ENCODE data around the gene GPR4.

DNA sequence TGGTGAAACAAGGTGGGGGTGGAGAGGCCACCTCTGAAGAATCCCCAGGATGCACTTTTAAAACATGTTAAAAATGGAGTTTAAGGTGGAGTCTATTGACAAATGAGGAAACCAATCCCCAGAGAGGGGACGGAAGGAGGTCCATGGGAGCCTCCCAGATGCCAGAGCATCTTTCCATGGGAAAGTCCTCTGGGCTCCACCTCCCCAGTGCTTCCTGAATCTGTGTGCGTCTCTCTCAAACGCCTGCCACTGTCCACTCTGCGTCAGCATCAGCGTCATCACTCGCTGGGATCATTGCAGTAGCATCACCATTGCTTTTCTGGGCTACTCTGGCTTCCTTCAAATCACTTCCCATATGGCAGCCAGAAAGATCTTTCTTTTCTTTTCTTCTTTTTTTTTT is 6.2 kb downstream of the GPR4 start:
- TF ChIP-seq, protein P1, sequence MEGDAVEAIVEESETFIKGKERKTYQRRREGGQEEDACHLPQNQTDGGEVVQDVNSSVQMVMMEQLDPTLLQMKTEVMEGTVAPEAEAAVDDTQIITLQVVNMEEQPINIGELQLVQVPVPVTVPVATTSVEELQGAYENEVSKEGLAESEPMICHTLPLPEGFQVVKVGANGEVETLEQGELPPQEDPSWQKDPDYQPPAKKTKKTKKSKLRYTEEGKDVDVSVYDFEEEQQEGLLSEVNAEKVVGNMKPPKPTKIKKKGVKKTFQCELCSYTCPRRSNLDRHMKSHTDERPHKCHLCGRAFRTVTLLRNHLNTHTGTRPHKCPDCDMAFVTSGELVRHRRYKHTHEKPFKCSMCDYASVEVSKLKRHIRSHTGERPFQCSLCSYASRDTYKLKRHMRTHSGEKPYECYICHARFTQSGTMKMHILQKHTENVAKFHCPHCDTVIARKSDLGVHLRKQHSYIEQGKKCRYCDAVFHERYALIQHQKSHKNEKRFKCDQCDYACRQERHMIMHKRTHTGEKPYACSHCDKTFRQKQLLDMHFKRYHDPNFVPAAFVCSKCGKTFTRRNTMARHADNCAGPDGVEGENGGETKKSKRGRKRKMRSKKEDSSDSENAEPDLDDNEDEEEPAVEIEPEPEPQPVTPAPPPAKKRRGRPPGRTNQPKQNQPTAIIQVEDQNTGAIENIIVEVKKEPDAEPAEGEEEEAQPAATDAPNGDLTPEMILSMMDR (conservative IDR thresholded peaks at IDR 0.05; ENCODE audit: low read depth, low read length): no peak
- TF ChIP-seq EZH2 (IDR thresholded peaks at IDR 0.05; ENCODE audit: borderline replicate concordance, low read depth, low read length, poor library complexity, severe bottlenecking): no peak

Measured in A673 (cell line).